HepG2 (cell line): ENCODE measurements around the gene CAMTA1. TPM values are rescaled to one million over a fixed set of nuclear protein-coding genes. Genes with fewer than 3 reads are reported as not detected.

Source experiments
- ATAC-seq: fragments of 200-7000 bp; cut with Tn5 transposase; 3 replicates; pipeline ENCODE4 v1.9.1; 2020; ENCODE audit warnings: mild to moderate bottlenecking, moderate library complexity
- BruUV-seq: library from RNA; stranded (reverse); fragments of 400-500 nt; replicated peaks from 2 replicates; lab custom pipeline; 2021; lab: Mats Ljungman, UMichigan
- CTCF ChIA-PET: fragments of 300-600 bp; formaldehyde crosslinking; extraction: SDS; loops from one replicate; lab custom pipeline; 2021; ENCODE audit warnings: low total read pairs, inconsistent platforms, low intra/inter-chr PET ratio; lab: Yijun Ruan, JAX
- POLR2A ChIA-PET: fragments of 350-600 bp; sonication (Branson Sonifier 250); formaldehyde crosslinking; loops from one replicate; lab custom pipeline; 2020; ENCODE audit warnings: antibody characterized with exemption, inconsistent platforms; lab: Yijun Ruan, JAX
- DNase-seq: peaks from one replicate; pipeline ENCODE4 v3.0.0-alpha.2; 2015; ENCODE audit warnings: low spot score
- FAIRE-seq: peaks from 3 replicates; lab custom pipeline; 2011; peaks lifted over from hg19 to GRCh38; lab: Jason Lieb, UNC
- H2AFZ ChIP-seq: one replicate; pipeline ENCODE4 v1.6.1; 2011; ENCODE audit warnings: low read length, inconsistent platforms
- H3K27ac ChIP-seq: fragments of 300-600 bp; 3 replicates; pipeline ENCODE4 v1.8.0; 2011; ENCODE audit warnings: mixed run types, mild to moderate bottlenecking, mixed read lengths, low read length, inconsistent platforms; ENCODE audit not compliant: insufficient read depth; ENCODE audit errors: extremely low read length
- H3K27me3 ChIP-seq, 2 experiments: fragments of 200-600 bp in 1 of 2; 2 replicates in 1 of 2; 3 replicates in 1 of 2; pipeline versions ENCODE4 v1.6.0 to v1.8.0; 2011; ENCODE audit warnings: low read length in 2 of 2, mild to moderate bottlenecking in 2 of 2, moderate library complexity in 2 of 2, inconsistent platforms in 1 of 2; ENCODE audit not compliant: insufficient read depth in 2 of 2, control insufficient read depth in 1 of 2
- H3K36me3 ChIP-seq, 2 experiments: fragments of 200-600 bp in 1 of 2; replicated peaks in 1 of 2; 2 replicates in 1 of 2; 3 replicates in 1 of 2; pipeline versions ENCODE4 v1.5.1 to v1.8.0; 2011; ENCODE audit warnings: low read length in 2 of 2, inconsistent platforms in 1 of 2; ENCODE audit not compliant: insufficient read depth in 2 of 2, control insufficient read depth in 1 of 2
- H3K4me1 ChIP-seq: 2 replicates; pipeline ENCODE4 v1.5.1; 2012; ENCODE audit warnings: low read length, inconsistent platforms; ENCODE audit not compliant: insufficient read depth
- H3K4me2 ChIP-seq: 2 replicates; pipeline ENCODE4 v1.6.0; 2011; ENCODE audit warnings: low read depth, low read length, inconsistent platforms
- H3K4me3 ChIP-seq, 3 experiments: fragments of 200-600 bp in 1 of 3; sonication (generic), shearing (Covaris generic) in 1 of 3; replicated peaks in 1 of 3; 2 replicates each; pipeline ENCODE4 v1.5.1; 2011 to 2016; ENCODE audit warnings: low read length in 3 of 3, inconsistent platforms in 2 of 3, low read depth in 2 of 3, mild to moderate bottlenecking in 2 of 3, control low read depth in 1 of 3, mixed read lengths in 1 of 3; ENCODE audit not compliant: insufficient read depth in 1 of 3
- H3K79me2 ChIP-seq: one replicate; pipeline ENCODE4 v1.6.1; 2011; ENCODE audit warnings: low read length, inconsistent platforms; ENCODE audit not compliant: insufficient read depth
- H3K9ac ChIP-seq: 2 replicates; pipeline ENCODE4 v1.6.0; 2011; ENCODE audit warnings: mild to moderate bottlenecking, low read depth, low read length, inconsistent platforms; ENCODE audit not compliant: insufficient read depth
- H3K9me3 ChIP-seq: 2 replicates; pipeline ENCODE4 v1.5.1; 2012; ENCODE audit warnings: mild to moderate bottlenecking, low read length
- H4K20me1 ChIP-seq: 2 replicates; pipeline ENCODE4 v1.6.0; 2011; ENCODE audit warnings: inconsistent platforms, mild to moderate bottlenecking, low read length, moderate library complexity; ENCODE audit not compliant: insufficient read depth
- ATF7 ChIP-seq, 2 experiments: fragments of 450-650 bp in 1 of 2; sonication (generic) in 1 of 2; formaldehyde crosslinking in 1 of 2; IDR thresholded peaks; 2 replicates each; pipeline versions ENCODE4 v1.4.0 to v1.6.1; 2016 to 2020; ENCODE audit warnings: antibody characterized with exemption in 1 of 2, mild to moderate bottlenecking in 1 of 2, missing genetic modification reagents in 1 of 2
- CREB1 ChIP-seq, 2 experiments: fragments of 450-650 bp in 1 of 2; IDR thresholded peaks; 2 replicates each; pipeline ENCODE4 v1.6.1; 2016 to 2017; ENCODE audit warnings: control low read depth in 1 of 2, mild to moderate bottlenecking in 1 of 2, missing compliant biosample characterization in 1 of 2, missing genetic modification characterization in 1 of 2
- NR2F6 ChIP-seq, 2 experiments: IDR thresholded peaks; 2 replicates each; pipeline ENCODE4 v1.6.1; 2016; ENCODE audit warnings: antibody characterized with exemption in 1 of 2, mild to moderate bottlenecking in 1 of 2
- PRPF4 ChIP-seq: fragments of 200-400 bp; formaldehyde crosslinking; IDR thresholded peaks from 2 replicates; pipeline ENCODE4 v1.6.1; 2016; ENCODE audit warnings: low read length, low read depth; ENCODE audit not compliant: poor library complexity, severe bottlenecking
- ZNF556 ChIP-seq: sonication (generic); formaldehyde crosslinking; IDR thresholded peaks from 2 replicates; pipeline ENCODE4 v1.4.0; 2020; ENCODE audit warnings: mild to moderate bottlenecking, missing genetic modification reagents, borderline replicate concordance
- WGBS: methylation state at CpG from one replicate; pipeline ENCODE4 v1.1.6; 2017; ENCODE audit warnings: low lambda C conversion rate; 5-methylcytosine and 5-hydroxymethylcytosine counted together
- in situ Hi-C: cut with HindIII; loops from 2 replicates; pipeline ENCODE4 v1.10.0; 2017; ENCODE audit warnings: low pct_unique_long_range_greater_than_20kb; ENCODE audit not compliant: extremely low pct_ligation_motif_present
- intact Hi-C: fragments of 100-400 bp; cut with micrococcal nuclease; formaldehyde crosslinking; loops from one replicate; pipeline ENCODE4 v1.10.0; 2022; ENCODE audit not compliant: unreplicated experiment
- polyA plus RNA-seq, 8 experiments: library from polyadenylated mRNA; depleted of rRNA in 3 of 8; stranded (reverse) in 7 of 8; unstranded in 1 of 8; fragments of >200 nt; fragmentation: Illumina TruSeq in 4 of 8; extraction: Trizol in 4 of 8; gene quantifications; 2 replicates each; pipeline versions ENCODE4 v1.2.1 to v1.2.3, GENCODE V29; 2011 to 2016; ENCODE audit warnings: low read depth in 4 of 8, missing spikeins in 1 of 8, mixed read lengths in 1 of 8; ENCODE audit not compliant: insufficient read depth in 1 of 8
- total RNA-seq, 5 experiments: library from RNA; depleted of rRNA; stranded (reverse); fragments of >200 nt; fragmentation: Illumina TruSeq; extraction: Trizol; gene quantifications; 2 replicates each; pipeline ENCODE4 v1.2.3, GENCODE V29; 2016; ENCODE audit warnings: low read depth in 1 of 5
- TF ChIP-seq, protein P1 (sequence below): sonication (generic); formaldehyde crosslinking; IDR thresholded peaks from 2 replicates; pipeline ENCODE4 v1.8.1; 2023; ENCODE audit warnings: mild to moderate bottlenecking, moderate library complexity, missing genetic modification reagents

CAMTA1 gene
- total and polyA plus RNA-seq, 2 of the 13 experiments (the other 11 are each of a cell fraction or from before 2014, with no cell fraction given) = 25.0 to 36.4 TPM

DNA sequence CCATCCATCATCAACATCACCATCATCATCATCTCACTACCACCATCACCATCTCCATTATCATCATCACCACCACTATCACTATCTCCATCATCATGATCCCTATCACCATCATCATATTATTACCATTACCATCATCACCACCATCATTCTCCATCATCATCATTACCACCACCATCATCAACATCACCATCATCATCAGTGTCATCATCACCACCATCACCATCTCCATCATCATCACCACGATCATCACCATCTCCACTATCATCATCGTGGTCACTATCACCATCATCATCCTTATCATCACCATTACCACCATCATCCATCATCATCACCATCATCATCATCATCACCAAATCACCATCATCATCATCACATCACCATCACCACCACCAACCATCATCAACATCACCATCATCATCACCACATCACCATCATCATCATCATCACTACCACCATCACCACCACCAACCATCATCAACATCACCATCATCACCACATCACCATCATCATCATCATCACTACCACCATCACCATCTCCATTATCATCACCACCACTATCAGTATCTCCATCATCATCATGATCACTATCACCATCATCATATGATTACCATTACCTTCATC is 783.8 kb downstream of the CAMTA1 start:
- Histone ChIP-seq H3K79me2 (no peaks in the 10 kb centered on the region), H3K36me3 (no peaks in the 10 kb centered on the region), H2AFZ (no peak overlapping the region), H3K27me3 (peaks cover 5 to 6% of the 10 kb centered on the region in 2 experiments; a peak in 3 of 5 replicates), H3K4me1 (no peaks in the 10 kb centered on the region), H3K9ac (no peak overlapping the region), H4K20me1 (no peaks in the 10 kb centered on the region), H3K9me3 (no peaks in the 10 kb centered on the region), H3K4me3 (no peak overlapping the region), H3K4me2 (no peak overlapping the region), H3K27ac (no peak overlapping the region)
- no TSS peak for BruUV-seq
- DNase-seq = no peak
- in situ Hi-C loops = no loop called here
- no peak for FAIRE-seq
- CTCF ChIA-PET = no interaction called here
- no peak for ATAC-seq
- POLR2A ChIA-PET = no interaction called here
- WGBS = 18% methylated on average over 2 of the region's 2 CpGs
- intact Hi-C loops = no loop called here
- TF ChIP-seq CREB1 (IDR thresholded peaks at IDR 0.05) = peak; percentile 96
- no peak for TF ChIP-seq CREB1 (CRISPR knock-in tag; IDR thresholded peaks at IDR 0.05)
- no peak for TF ChIP-seq ZNF556 (CRISPR knock-in tag)
- TF ChIP-seq ATF7 (IDR thresholded peaks at IDR 0.05) = peak; percentile 47; the same call in 1 of the 2 replicates
- no peak for TF ChIP-seq ATF7 (CRISPR knock-in tag; IDR thresholded peaks at IDR 0.05)

DNA sequence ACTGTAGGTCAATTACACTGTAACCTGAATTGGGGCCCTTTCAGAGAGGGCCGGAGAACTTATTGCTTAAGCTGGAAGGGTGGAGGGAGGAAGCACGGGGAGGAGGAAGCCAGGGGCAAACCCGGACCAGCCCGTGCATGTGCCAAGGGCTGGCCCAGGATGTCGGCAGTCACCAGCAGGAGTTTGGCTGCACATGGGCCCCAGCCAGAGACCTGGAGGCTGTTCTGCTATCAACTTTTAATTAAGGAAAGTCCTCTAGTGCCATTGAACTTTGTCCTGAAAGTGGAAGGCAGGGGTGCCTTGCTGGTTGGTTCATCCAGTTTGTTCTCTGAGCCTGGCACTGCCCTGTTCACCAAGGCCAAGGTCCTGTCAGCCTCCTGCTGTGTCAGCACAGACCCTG is 785.1 kb downstream of the CAMTA1 start:
- Histone ChIP-seq H3K27ac (no peak overlapping the region), H3K4me2 (no peak overlapping the region), H3K36me3 (no peaks in the 10 kb centered on the region), H3K79me2 (no peaks in the 10 kb centered on the region), H3K27me3 (peaks cover 6 to 16% of the 10 kb centered on the region in 2 experiments; a peak in 3 of 5 replicates), H3K4me3 (no peak overlapping the region), H3K9me3 (no peaks in the 10 kb centered on the region), H2AFZ (no peak overlapping the region), H3K4me1 (no peaks in the 10 kb centered on the region), H4K20me1 (no peaks in the 10 kb centered on the region), H3K9ac (no peak overlapping the region)
- POLR2A ChIA-PET = no interaction called here
- TF ChIP-seq NR2F6 (IDR thresholded peaks at IDR 0.05) (no peak), NR2F6 (CRISPR knock-in tag; IDR thresholded peaks at IDR 0.05) (no peak), PRPF4 (no peak)
- TF ChIP-seq, protein P1, sequence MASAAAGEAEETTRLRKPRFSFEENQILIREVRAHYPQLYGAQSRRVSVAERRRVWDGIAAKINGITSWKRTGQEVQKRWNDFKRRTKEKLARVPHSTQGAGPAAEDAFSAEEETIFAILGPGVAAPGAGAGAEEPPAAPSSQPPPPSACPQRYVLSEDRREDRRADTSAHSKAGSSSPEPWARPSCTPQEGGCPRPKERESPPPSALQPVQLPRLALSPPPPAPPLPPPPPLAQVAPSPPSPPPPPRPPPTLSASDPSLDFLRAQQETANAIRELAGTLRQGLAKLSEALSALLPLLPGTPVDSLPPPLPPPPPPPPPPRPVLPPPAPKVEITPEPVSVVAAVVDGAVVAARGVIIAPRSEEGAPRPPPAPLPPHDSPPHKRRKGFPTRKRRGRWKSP (CRISPR knock-in tag) = no peak
- CTCF ChIA-PET = no interaction called here
- no peak for ATAC-seq
- BruUV-seq = no TSS peak
- intact Hi-C loops (no loop called here), in situ Hi-C loops (no loop called here)
- FAIRE-seq = no peak
- no peak for DNase-seq
- 25% methylated on average over 4 of the region's 5 CpGs for WGBS
